Endothelial cell of umbilical vein (primary cell): ENCODE results near the gene PPP1R1B. TPM values are rescaled to one million over a fixed set of nuclear protein-coding genes. Genes with fewer than 3 reads are reported as not detected.
A peak's percentile ranks its signal among the peaks of the same experiment; 100 is the strongest.

ENCODE experiments used
- BruUV-seq: library from RNA; stranded (reverse); fragments of 400-500 nt; replicated peaks from 2 replicates; lab custom pipeline; 2021; lab: Mats Ljungman, UMichigan
- CTCF ChIA-PET: fragments of 300-600, 350-600 bp; sonication (Branson Sonifier 250); formaldehyde crosslinking; loops from one replicate; lab custom pipeline; 2021; ENCODE audit warnings: antibody characterized with exemption, inconsistent platforms; lab: Charles Lee
- POLR2A ChIA-PET: fragments of 300-600, 350-600 bp; sonication (Branson Sonifier 250); formaldehyde crosslinking; loops from one replicate; lab custom pipeline; 2021; ENCODE audit warnings: antibody characterized with exemption, inconsistent platforms; lab: Charles Lee
- DNase-seq: peaks from one replicate; pipeline ENCODE4 v3.0.0-alpha.2; 2011; ENCODE audit warnings: low read depth, low spot score
- FAIRE-seq: peaks from 2 replicates; lab custom pipeline; 2011; peaks lifted over from hg19 to GRCh38; lab: Jason Lieb, UNC
- H2AFZ ChIP-seq: 2 replicates; pipeline ENCODE4 v1.6.0; 2012; ENCODE audit warnings: low read depth, low read length, control low read depth, inconsistent platforms
- H3K27ac ChIP-seq: 2 replicates; pipeline ENCODE4 v1.5.1; 2011; ENCODE audit warnings: low read depth, mild to moderate bottlenecking, control low read depth, low read length, moderate library complexity; ENCODE audit not compliant: insufficient read depth
- H3K27me3 ChIP-seq, 2 experiments: 2 replicates each; pipeline versions ENCODE4 v1.6.0 to v1.6.1; 2011; ENCODE audit warnings: low read length in 2 of 2, mixed read lengths in 1 of 2; ENCODE audit not compliant: control insufficient read depth in 2 of 2, insufficient read depth in 2 of 2
- H3K36me3 ChIP-seq, 2 experiments: 2 replicates in 1 of 2; 3 replicates in 1 of 2; pipeline ENCODE4 v1.5.1; 2011; ENCODE audit warnings: low read length in 2 of 2, mild to moderate bottlenecking in 1 of 2, moderate library complexity in 1 of 2; ENCODE audit not compliant: control insufficient read depth in 2 of 2, insufficient read depth in 2 of 2; ENCODE audit errors: extremely low read depth in 1 of 2
- H3K4me1 ChIP-seq: 3 replicates; pipeline ENCODE4 v1.5.1; 2011; ENCODE audit warnings: mild to moderate bottlenecking, low read length; ENCODE audit not compliant: control insufficient read depth, insufficient read depth; ENCODE audit errors: extremely low read depth
- H3K4me2 ChIP-seq: 2 replicates; pipeline ENCODE4 v1.6.1; 2011; ENCODE audit warnings: low read length, control low read depth, mixed read lengths; ENCODE audit not compliant: insufficient read depth
- H3K4me3 ChIP-seq, 3 experiments: fragments of 200-600 bp in 1 of 3; sonication (generic), shearing (Covaris generic) in 1 of 3; replicated peaks in 1 of 3; 2 replicates each; pipeline ENCODE4 v1.5.1; 2011 to 2016; ENCODE audit warnings: control low read depth in 3 of 3, low read length in 3 of 3, mild to moderate bottlenecking in 2 of 3, inconsistent platforms in 1 of 3, low read depth in 1 of 3, moderate library complexity in 1 of 3; ENCODE audit not compliant: insufficient read depth in 1 of 3
- H3K79me2 ChIP-seq: 2 replicates; pipeline ENCODE4 v1.6.0; 2012; ENCODE audit warnings: low read length, inconsistent platforms; ENCODE audit not compliant: control insufficient read depth, insufficient read depth
- H3K9ac ChIP-seq: replicated peaks from 2 replicates; pipeline ENCODE3; 2011; ENCODE audit warnings: low read length, control low read depth; ENCODE audit not compliant: insufficient read depth; ENCODE audit errors: extremely low read depth
- H3K9me1 ChIP-seq: replicated peaks from 3 replicates; pipeline ENCODE4 v1.6.0; 2011; ENCODE audit warnings: mild to moderate bottlenecking, low read length; ENCODE audit not compliant: control insufficient read depth, insufficient read depth; ENCODE audit errors: extremely low read depth
- H3K9me3 ChIP-seq: replicated peaks from 2 replicates; pipeline ENCODE4 v1.5.1; 2012; ENCODE audit warnings: low read length, inconsistent platforms; ENCODE audit not compliant: control insufficient read depth, insufficient read depth
- H4K20me1 ChIP-seq: replicated peaks from 2 replicates; pipeline ENCODE3; 2011; ENCODE audit warnings: mild to moderate bottlenecking, low read length; ENCODE audit not compliant: control insufficient read depth, insufficient read depth; ENCODE audit errors: extremely low read depth
- EZH2 ChIP-seq: IDR thresholded peaks from 2 replicates; pipeline ENCODE4 v1.6.1; 2012; ENCODE audit warnings: borderline replicate concordance, low read depth, mild to moderate bottlenecking, moderate library complexity, low read length, inconsistent platforms; ENCODE audit not compliant: severe bottlenecking
- FOS ChIP-seq: IDR thresholded peaks from 2 replicates; pipeline ENCODE4 v1.6.1; 2011; ENCODE audit warnings: mild to moderate bottlenecking, low read length, moderate library complexity, borderline replicate concordance; ENCODE audit not compliant: insufficient read depth
- GATA2 ChIP-seq: IDR thresholded peaks from 2 replicates; pipeline ENCODE4 v1.7.0; 2011; ENCODE audit warnings: low read depth, mild to moderate bottlenecking, moderate library complexity, mixed read lengths, low read length; ENCODE audit not compliant: insufficient read length, insufficient read depth
- MYC ChIP-seq: IDR thresholded peaks from one replicate; pipeline ENCODE4 v1.6.1; 2011; ENCODE audit warnings: mild to moderate bottlenecking, low read depth, low read length
- POLR2A ChIP-seq: IDR thresholded peaks from 2 replicates; pipeline ENCODE4 v1.6.1; 2012; ENCODE audit warnings: low read depth, mild to moderate bottlenecking, control low read depth, low read length
- POLR2AphosphoS5 ChIP-seq: IDR thresholded peaks from 2 replicates; pipeline ENCODE4 v1.6.1; 2012; ENCODE audit warnings: low read depth, mild to moderate bottlenecking, control low read depth, low read length, moderate library complexity; ENCODE audit not compliant: insufficient read depth
- dilution Hi-C: fragments of 300-500 bp; cut with MboI; formaldehyde crosslinking; loops from one replicate; pipeline ENCODE4 v1.15.0; 2019; ENCODE audit warnings: low sequenced_read_pairs; ENCODE audit not compliant: extremely low pct_ligation_motif_present
- intact Hi-C: fragments of 100-400 bp; cut with micrococcal nuclease; formaldehyde crosslinking; loops from one replicate; pipeline ENCODE4 v1.10.0; 2022
- polyA plus RNA-seq, 4 experiments: library from polyadenylated mRNA; depleted of rRNA in 3 of 4; stranded (reverse) in 3 of 4; unstranded in 1 of 4; fragments of >200 nt; gene quantifications; 2 replicates each; pipeline versions ENCODE4 v1.2.1 to v1.2.3, GENCODE V29; 2011 to 2012; ENCODE audit warnings: missing spikeins in 1 of 4
- total RNA-seq: library from RNA; stranded (reverse); gene quantifications from 2 replicates; pipeline ENCODE4 v1.2.3, GENCODE V29; 2021
- TF ChIP-seq, protein P1 (sequence below): IDR thresholded peaks from 2 replicates; pipeline ENCODE4 v1.6.1; 2011; ENCODE audit not compliant: insufficient read depth, insufficient read length

Gene PPP1R1B
- total and polyA plus RNA-seq, 2 donors (not counting 3 experiments of a cell fraction or from before 2014, with no cell fraction given): not detected

GRCh38 chr17:39600997-39601597, 25.7 kb upstream of the PPP1R1B start:
- TF ChIP-seq POLR2AphosphoS5: no peak
- TF ChIP-seq MYC: no peak
- peak; percentile 68 for TF ChIP-seq EZH2
- TF ChIP-seq POLR2A: no peak
- TF ChIP-seq, protein P1, sequence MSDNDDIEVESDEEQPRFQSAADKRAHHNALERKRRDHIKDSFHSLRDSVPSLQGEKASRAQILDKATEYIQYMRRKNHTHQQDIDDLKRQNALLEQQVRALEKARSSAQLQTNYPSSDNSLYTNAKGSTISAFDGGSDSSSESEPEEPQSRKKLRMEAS: no peak
- no peak for TF ChIP-seq FOS
- no peak for TF ChIP-seq GATA2
- CTCF ChIA-PET: interaction anchor here (1.0 to 1.9 kb wide), 4 partner anchors 21 to 53 kb away, joined by 3 to 8 read pairs (median 4); no protein-coding TSS in a partner anchor
- dilution Hi-C loops (no loop called here), intact Hi-C loops (no loop called here)
- H3K27ac ChIP-seq: no peak overlapping the region
- no peaks in the 10 kb centered on the region for H4K20me1 ChIP-seq
- H3K27me3 ChIP-seq: peaks cover 90 to 98% of the 10 kb centered on the region in 2 experiments
- no peaks in the 10 kb centered on the region for H3K4me1 ChIP-seq
- H3K36me3 ChIP-seq: no peaks in the 10 kb centered on the region
- no peak for FAIRE-seq
- no TSS peak for BruUV-seq
- no peaks in the 10 kb centered on the region for H3K9me3 ChIP-seq
- no peak overlapping the region for H3K4me3 ChIP-seq
- no peak overlapping the region for H3K4me2 ChIP-seq
- H3K79me2 ChIP-seq: no peaks in the 10 kb centered on the region
- no peaks in the 10 kb centered on the region for H3K9me1 ChIP-seq
- no peak overlapping the region for H2AFZ ChIP-seq
- H3K9ac ChIP-seq: no peak overlapping the region
- POLR2A ChIA-PET: no interaction called here
- no peak for DNase-seq
